HepG2 (cell line): Measurements from ENCODE around the gene CDK6. TPM values are rescaled to one million over a fixed set of nuclear protein-coding genes. Genes with fewer than 3 reads are reported as not detected.

Source experiments
- AKNA ChIP-seq: sonication (generic); formaldehyde crosslinking; IDR thresholded peaks from 2 replicates; pipeline ENCODE4 v1.4.0; 2020; ENCODE audit warnings: missing genetic modification reagents, borderline replicate concordance
- CREM ChIP-seq, 2 experiments: sonication (generic) in 1 of 2; formaldehyde crosslinking in 1 of 2; IDR thresholded peaks; 2 replicates each; pipeline versions ENCODE4 v1.4.0 to v1.6.1; 2016 to 2020; ENCODE audit warnings: antibody characterized with exemption in 1 of 2, mild to moderate bottlenecking in 1 of 2, missing genetic modification reagents in 1 of 2
- ELK4 ChIP-seq: sonication (generic); formaldehyde crosslinking; IDR thresholded peaks from 2 replicates; pipeline ENCODE4 v1.9.0; 2021; ENCODE audit warnings: missing genetic modification reagents, borderline replicate concordance
- KDM5B ChIP-seq: sonication (generic); formaldehyde crosslinking; IDR thresholded peaks from 2 replicates; pipeline ENCODE4 v1.4.0; 2020; ENCODE audit warnings: missing genetic modification reagents, mild to moderate bottlenecking, borderline replicate concordance
- RCOR2 ChIP-seq: IDR thresholded peaks from 2 replicates; pipeline ENCODE4 v1.6.1; 2016; ENCODE audit warnings: missing biosample characterization, missing genetic modification reagents
- RXRA ChIP-seq: sonication (generic); formaldehyde crosslinking; IDR thresholded peaks from 2 replicates; pipeline ENCODE4 v1.5.1; 2020; ENCODE audit warnings: missing genetic modification reagents
- ZNF10 ChIP-seq: sonication (generic); formaldehyde crosslinking; IDR thresholded peaks from 2 replicates; pipeline ENCODE4 v1.4.0; 2020; ENCODE audit warnings: mild to moderate bottlenecking, low read depth, missing genetic modification reagents, borderline replicate concordance
- polyA plus RNA-seq, 8 experiments: library from polyadenylated mRNA; depleted of rRNA in 3 of 8; stranded (reverse) in 7 of 8; unstranded in 1 of 8; fragments of >200 nt; fragmentation: Illumina TruSeq in 4 of 8; extraction: Trizol in 4 of 8; gene quantifications; 2 replicates each; pipeline versions ENCODE4 v1.2.1 to v1.2.3, GENCODE V29; 2011 to 2016; ENCODE audit warnings: low read depth in 4 of 8, missing spikeins in 1 of 8, mixed read lengths in 1 of 8; ENCODE audit not compliant: insufficient read depth in 1 of 8
- total RNA-seq, 5 experiments: library from RNA; depleted of rRNA; stranded (reverse); fragments of >200 nt; fragmentation: Illumina TruSeq; extraction: Trizol; gene quantifications; 2 replicates each; pipeline ENCODE4 v1.2.3, GENCODE V29; 2016; ENCODE audit warnings: low read depth in 1 of 5
- TF ChIP-seq, protein P1 (sequence below): IDR thresholded peaks from 2 replicates; pipeline ENCODE4 v1.4.0; 2020; ENCODE audit warnings: mild to moderate bottlenecking, missing genetic modification reagents

The CDK6 gene
- total and polyA plus RNA-seq, 2 of the 13 experiments (the other 11 are each of a cell fraction or from before 2014, with no cell fraction given): 34.6 to 90.8 TPM

- TF ChIP-seq ELK4 (CRISPR knock-in tag) (no peak), RCOR2 (CRISPR knock-in tag) (0 out of 2 replicates have a peak, but pooled peaks have one; percentile 15), KDM5B (CRISPR knock-in tag) (no peak), AKNA (CRISPR knock-in tag) (no peak), CREM (IDR thresholded peaks at IDR 0.05) (peak; percentile 41; the same call in 1 of the 2 replicates), CREM (CRISPR knock-in tag; IDR thresholded peaks at IDR 0.05) (no peak), RXRA (CRISPR knock-in tag) (no peak), ZNF10 (CRISPR knock-in tag) (no peak)
- TF ChIP-seq, protein P1, sequence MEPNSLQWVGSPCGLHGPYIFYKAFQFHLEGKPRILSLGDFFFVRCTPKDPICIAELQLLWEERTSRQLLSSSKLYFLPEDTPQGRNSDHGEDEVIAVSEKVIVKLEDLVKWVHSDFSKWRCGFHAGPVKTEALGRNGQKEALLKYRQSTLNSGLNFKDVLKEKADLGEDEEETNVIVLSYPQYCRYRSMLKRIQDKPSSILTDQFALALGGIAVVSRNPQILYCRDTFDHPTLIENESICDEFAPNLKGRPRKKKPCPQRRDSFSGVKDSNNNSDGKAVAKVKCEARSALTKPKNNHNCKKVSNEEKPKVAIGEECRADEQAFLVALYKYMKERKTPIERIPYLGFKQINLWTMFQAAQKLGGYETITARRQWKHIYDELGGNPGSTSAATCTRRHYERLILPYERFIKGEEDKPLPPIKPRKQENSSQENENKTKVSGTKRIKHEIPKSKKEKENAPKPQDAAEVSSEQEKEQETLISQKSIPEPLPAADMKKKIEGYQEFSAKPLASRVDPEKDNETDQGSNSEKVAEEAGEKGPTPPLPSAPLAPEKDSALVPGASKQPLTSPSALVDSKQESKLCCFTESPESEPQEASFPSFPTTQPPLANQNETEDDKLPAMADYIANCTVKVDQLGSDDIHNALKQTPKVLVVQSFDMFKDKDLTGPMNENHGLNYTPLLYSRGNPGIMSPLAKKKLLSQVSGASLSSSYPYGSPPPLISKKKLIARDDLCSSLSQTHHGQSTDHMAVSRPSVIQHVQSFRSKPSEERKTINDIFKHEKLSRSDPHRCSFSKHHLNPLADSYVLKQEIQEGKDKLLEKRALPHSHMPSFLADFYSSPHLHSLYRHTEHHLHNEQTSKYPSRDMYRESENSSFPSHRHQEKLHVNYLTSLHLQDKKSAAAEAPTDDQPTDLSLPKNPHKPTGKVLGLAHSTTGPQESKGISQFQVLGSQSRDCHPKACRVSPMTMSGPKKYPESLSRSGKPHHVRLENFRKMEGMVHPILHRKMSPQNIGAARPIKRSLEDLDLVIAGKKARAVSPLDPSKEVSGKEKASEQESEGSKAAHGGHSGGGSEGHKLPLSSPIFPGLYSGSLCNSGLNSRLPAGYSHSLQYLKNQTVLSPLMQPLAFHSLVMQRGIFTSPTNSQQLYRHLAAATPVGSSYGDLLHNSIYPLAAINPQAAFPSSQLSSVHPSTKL (CRISPR knock-in tag): peak; percentile 59
These were observed 4.4 kb downstream of the CDK6 start (continued) for GRCh38 chr7:92831716-92832533.
